ENCODE results near the gene SYNPR. TPM values are rescaled to one million over a fixed set of nuclear protein-coding genes. Genes with fewer than 3 reads are reported as not detected.

Gene SYNPR
- total RNA-seq (1 to 10 TPM in 1 of 9 donors, under 1 TPM in 2, not detected in 6; 0.11 to 1.0 (median 0.69) TPM), polyA plus RNA-seq (under 1 TPM in 1 of 2 donors, not detected in 1; 0.12 TPM)
- long read RNA-seq, donor 1 = 0 reads
- long read RNA-seq, donor 2 = 0 reads
- long read RNA-seq, donor 3 = 0 reads

DNA sequence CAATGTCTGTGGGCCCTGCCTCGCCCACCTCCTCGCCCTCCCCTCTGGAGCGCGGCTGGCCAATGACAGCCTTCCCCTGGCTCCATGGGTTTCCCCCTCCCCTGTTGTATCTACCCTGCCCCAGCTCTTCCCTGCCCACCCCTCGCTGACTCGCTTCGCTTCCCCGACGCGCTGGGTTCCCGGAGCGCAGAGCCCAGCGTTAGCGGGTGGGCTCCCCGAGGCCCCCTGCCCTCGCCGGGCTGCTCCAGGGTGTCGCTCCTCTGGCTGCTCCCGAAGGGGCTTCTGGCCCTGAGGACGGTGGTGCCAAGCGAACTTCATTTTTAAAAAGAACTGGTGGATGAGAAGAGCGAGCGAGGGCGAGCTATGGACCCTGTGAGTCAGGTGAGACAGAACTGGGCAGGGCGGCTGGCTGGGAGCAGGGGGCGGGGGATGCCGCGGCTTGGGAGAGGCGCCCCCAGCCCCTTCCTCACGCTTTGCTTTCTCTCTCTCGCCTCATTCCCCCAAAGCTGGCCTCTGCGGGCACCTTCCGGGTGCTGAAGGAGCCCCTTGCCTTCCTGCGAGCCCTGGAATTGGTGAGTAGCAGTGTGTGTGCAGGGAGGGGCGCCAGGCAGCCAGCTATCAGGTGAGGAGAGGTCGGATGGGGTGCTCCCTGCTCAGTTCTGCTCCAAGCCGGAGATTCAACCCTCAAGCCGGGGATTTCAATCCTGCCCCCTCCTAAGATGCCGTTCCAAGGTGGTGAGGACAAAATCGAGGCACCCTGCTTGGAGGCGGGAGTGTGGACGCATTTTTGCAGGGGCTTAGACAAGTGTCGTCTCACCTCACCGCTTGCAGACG is at the start of gene SYNPR:
Gene SYNPR (plus strand): TSS at position 138 of the 834 bp plus-strand sequence.
- peak within 1 kb of the TSS in 8 of 12 donors; percentile 4 to 33 (median 19) for H3K4me3 ChIP-seq
- no peak within 1 kb of the TSS for H3K27ac ChIP-seq
- intact Hi-C loops (cut with DNase I) = no loop called here
- DNase-seq (no peak), ATAC-seq (no peak)
- no peaks in the 10 kb centered on the region for H3K9me3 ChIP-seq
- no peaks in the 10 kb centered on the region for H3K36me3 ChIP-seq
- 2 to 3% (median 2%) methylated on average over 38 to 45 of the region's 45 CpGs for whole genome bisulfite sequencing, 4 donors
- TF ChIP-seq, protein P1, sequence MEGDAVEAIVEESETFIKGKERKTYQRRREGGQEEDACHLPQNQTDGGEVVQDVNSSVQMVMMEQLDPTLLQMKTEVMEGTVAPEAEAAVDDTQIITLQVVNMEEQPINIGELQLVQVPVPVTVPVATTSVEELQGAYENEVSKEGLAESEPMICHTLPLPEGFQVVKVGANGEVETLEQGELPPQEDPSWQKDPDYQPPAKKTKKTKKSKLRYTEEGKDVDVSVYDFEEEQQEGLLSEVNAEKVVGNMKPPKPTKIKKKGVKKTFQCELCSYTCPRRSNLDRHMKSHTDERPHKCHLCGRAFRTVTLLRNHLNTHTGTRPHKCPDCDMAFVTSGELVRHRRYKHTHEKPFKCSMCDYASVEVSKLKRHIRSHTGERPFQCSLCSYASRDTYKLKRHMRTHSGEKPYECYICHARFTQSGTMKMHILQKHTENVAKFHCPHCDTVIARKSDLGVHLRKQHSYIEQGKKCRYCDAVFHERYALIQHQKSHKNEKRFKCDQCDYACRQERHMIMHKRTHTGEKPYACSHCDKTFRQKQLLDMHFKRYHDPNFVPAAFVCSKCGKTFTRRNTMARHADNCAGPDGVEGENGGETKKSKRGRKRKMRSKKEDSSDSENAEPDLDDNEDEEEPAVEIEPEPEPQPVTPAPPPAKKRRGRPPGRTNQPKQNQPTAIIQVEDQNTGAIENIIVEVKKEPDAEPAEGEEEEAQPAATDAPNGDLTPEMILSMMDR (IDR thresholded peaks at IDR 0.05) = no peak
- no peak for TF ChIP-seq POLR2A (IDR thresholded peaks at IDR 0.05)
- H3K27me3 ChIP-seq = peaks cover 11 to 49% (median 24%) of the 10 kb centered on the region in 9 donors
- peaks cover 0 to 12% (median 0%) of the 10 kb centered on the region in 12 donors for H3K4me1 ChIP-seq

DNA sequence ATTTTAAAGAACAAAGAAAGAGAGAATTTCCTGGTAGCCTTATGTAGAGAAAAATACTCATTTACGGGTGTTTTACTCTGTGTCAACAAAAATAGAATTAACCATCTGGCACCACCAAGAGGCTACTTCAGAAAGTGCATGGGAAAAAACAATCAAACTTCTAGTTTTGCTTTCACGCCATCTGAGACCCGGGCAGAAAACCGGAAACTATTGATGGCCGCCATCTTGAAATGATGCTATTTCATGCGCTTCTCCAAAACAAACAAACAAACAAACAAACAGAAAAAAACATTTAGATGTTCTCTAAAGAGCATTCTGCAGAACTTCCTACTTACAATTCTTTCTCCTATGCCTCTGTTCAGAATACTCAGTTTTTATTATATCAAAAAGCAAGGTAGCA is 49.4 kb upstream of the SYNPR start:
- Histone ChIP-seq H3K36me3 (no peaks in the 10 kb centered on the region), H3K4me1 (peaks cover 0 to 7% (median 0%) of the 10 kb centered on the region in 12 donors), H3K27me3 (no peaks in the 10 kb centered on the region), H3K27ac (no peak overlapping the region), H3K4me3 (no peak overlapping the region), H3K9me3 (no peaks in the 10 kb centered on the region)
- 17 to 23% (median 19%) methylated on average over 6 of the region's 6 CpGs for WGBS, 4 donors
- no peak for TF ChIP-seq POLR2A (IDR thresholded peaks at IDR 0.05)
- TF ChIP-seq, protein P1 (IDR thresholded peaks at IDR 0.05) = peak; percentile 17 to 63 (median 48)
- DNase-seq = no peak
- peak in 1 of 4 donors; percentile 50 for ATAC-seq
- intact Hi-C loops (cut with DNase I) = loop anchor here in 7 of 10 donors (5.0 to 10.0 kb wide), 5 partner anchors 561 to 606 kb away; no protein-coding TSS in a partner anchor

DNA sequence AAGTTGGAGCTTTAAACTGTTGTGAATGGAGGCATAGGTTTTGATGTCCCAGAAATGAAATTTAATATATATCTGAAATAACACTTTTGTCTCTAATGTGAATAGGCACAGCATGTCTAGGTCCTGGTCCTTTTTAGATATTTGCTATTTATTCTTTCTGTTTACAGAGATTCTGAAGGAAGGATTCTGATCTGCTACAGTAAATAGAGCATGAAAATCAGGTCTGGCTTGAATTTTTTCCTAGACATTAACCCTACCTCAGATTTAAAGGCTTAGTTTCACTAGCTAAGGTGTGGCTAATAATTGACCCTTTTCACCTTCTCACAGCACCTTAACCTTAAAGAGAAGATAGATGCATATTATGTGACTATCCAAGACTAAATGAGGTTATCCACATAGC is 48.0 kb upstream of the SYNPR start:
- Histone ChIP-seq H3K27me3 (no peaks in the 10 kb centered on the region), H3K27ac (no peak overlapping the region), H3K4me3 (no peak overlapping the region), H3K36me3 (no peaks in the 10 kb centered on the region), H3K4me1 (peaks cover 0 to 7% (median 0%) of the 10 kb centered on the region in 12 donors), H3K9me3 (no peaks in the 10 kb centered on the region)
- intact Hi-C loops (cut with DNase I) = loop anchor here in 1 of 10 donors (10.0 kb wide), 1 partner anchor 605 kb away; no protein-coding TSS in a partner anchor
- ATAC-seq (no peak), DNase-seq (no peak)
- TF ChIP-seq, protein P1 (IDR thresholded peaks at IDR 0.05) = no peak
- TF ChIP-seq POLR2A (IDR thresholded peaks at IDR 0.05) = no peak

DNA sequence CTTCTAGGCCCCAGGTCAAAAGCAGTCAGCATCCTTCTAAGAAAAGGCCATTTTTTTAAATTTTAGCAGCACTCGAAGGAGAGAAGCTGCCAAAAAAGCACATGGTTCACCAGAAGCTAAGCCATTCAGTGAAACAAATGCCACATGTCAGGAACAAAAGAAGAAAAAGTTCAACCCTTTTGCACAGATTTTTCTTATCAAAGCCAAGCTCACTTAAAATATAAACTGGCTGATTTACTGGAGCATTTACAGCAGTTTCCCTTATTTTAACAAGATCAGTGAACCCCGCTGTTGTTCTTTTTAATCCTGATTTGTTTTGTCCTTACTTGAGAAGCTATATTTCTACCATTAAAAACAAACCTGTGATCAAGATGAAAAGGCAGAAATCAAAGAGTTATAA is 46.5 kb upstream of the SYNPR start:
- WGBS, 4 donors = 71 to 79% (median 75%) methylated on average over 2 of the region's 2 CpGs
- no peaks in the 10 kb centered on the region for H3K36me3 ChIP-seq
- no peak overlapping the region for H3K27ac ChIP-seq
- no peak for TF ChIP-seq POLR2A (IDR thresholded peaks at IDR 0.05)
- TF ChIP-seq, protein P1 (IDR thresholded peaks at IDR 0.05) = no peak
- ATAC-seq (no peak), DNase-seq (no peak)
- peaks cover 0 to 7% (median 0%) of the 10 kb centered on the region in 12 donors for H3K4me1 ChIP-seq
- H3K9me3 ChIP-seq = no peaks in the 10 kb centered on the region
- intact Hi-C loops (cut with DNase I) = loop anchor here in 1 of 10 donors (10.0 kb wide), 1 partner anchor 607 kb away; no protein-coding TSS in a partner anchor
- H3K4me3 ChIP-seq = no peak overlapping the region
- H3K27me3 ChIP-seq = no peaks in the 10 kb centered on the region

All from heart left ventricle (tissue), 16 donors.